GM21367 (cell line): ENCODE measurements around the gene PMP22.

Experiments used
- ATAC-seq: cut with Tn5 transposase; IDR thresholded peaks from one replicate; pipeline ENCODE4 v1.9.1; 2021; ENCODE audit not compliant: unreplicated experiment

PMP22 gene

GRCh38 chr17:15278380-15278779, 13.3 kb upstream of the PMP22 start:
- ATAC-seq, result no peak

GRCh38 chr17:15274017-15274416, 8.9 kb upstream of the PMP22 start:
- no peak for ATAC-seq

- no peak for ATAC-seq
Measured at GRCh38 chr17:15273141-15273793, 8.1 kb upstream of the PMP22 start.

GRCh38 chr17:15271741-15272140, 6.6 kb upstream of the PMP22 start:
- no peak for ATAC-seq

GRCh38 chr17:15270628-15271381, 5.7 kb upstream of the PMP22 start:
- no peak for ATAC-seq

GRCh38 chr17:15269780-15270089, 4.6 kb upstream of the PMP22 start:
- ATAC-seq, result no peak

GRCh38 chr17:15269087-15269779, 4.1 kb upstream of the PMP22 start:
- ATAC-seq, result no peak

GRCh38 chr17:15268461-15268860, 3.3 kb upstream of the PMP22 start:
- no peak for ATAC-seq

GRCh38 chr17:15267996-15268395, 2.9 kb upstream of the PMP22 start:
- ATAC-seq, result no peak

GRCh38 chr17:15266325-15267125, 1.4 kb upstream of the PMP22 start:
- no peak for ATAC-seq

GRCh38 chr17:15264542-15264941, 584 bp downstream of the PMP22 start:
- no peak for ATAC-seq

GRCh38 chr17:15263680-15264079, 1.4 kb downstream of the PMP22 start:
- ATAC-seq, result no peak

GRCh38 chr17:15263206-15263579, 1.9 kb downstream of the PMP22 start:
- no peak for ATAC-seq

- no peak for ATAC-seq
Measured at GRCh38 chr17:15262291-15263205, 2.6 kb downstream of the PMP22 start.

- no peak for ATAC-seq
Measured at GRCh38 chr17:15261802-15262290, 3.3 kb downstream of the PMP22 start.

- no peak for ATAC-seq
Measured at GRCh38 chr17:15261258-15261801, 3.8 kb downstream of the PMP22 start.

GRCh38 chr17:15260376-15261257, 4.5 kb downstream of the PMP22 start:
- peak; percentile 63 for ATAC-seq

- no peak for ATAC-seq
Measured at GRCh38 chr17:15257796-15258512, 7.2 kb downstream of the PMP22 start.
